Activated CD4-positive, alpha-beta T cell treated with anti-CD3 and anti-CD28 coated beads, Interleukin-2, amount 50 U/mL, for 4 hours (primary cell): ENCODE measurements around the gene LIAS.
"Not testable (repeated sequence)": the region's sequence is repeated elsewhere in the genome, so short reads cannot be mapped to it uniquely, and the experiment has no call there.

ENCODE experiments used
- DNase-seq, 2 experiments: peaks; one replicate each; pipeline ENCODE4 v3.0.0-alpha.2; 2020

LIAS gene

GRCh38 chr4:39502019-39502663, 43.3 kb downstream of the LIAS start:
- DNase-seq, result no peak

- not testable (repeated sequence) for DNase-seq
Observed at GRCh38 chr4:39502664-39503035, 43.8 kb downstream of the LIAS start.

- no peak for DNase-seq
Observed at GRCh38 chr4:39504538-39504937, 45.7 kb downstream of the LIAS start.

- DNase-seq, result no peak
Observed at GRCh38 chr4:39505581-39505980, 46.7 kb downstream of the LIAS start.

DNA sequence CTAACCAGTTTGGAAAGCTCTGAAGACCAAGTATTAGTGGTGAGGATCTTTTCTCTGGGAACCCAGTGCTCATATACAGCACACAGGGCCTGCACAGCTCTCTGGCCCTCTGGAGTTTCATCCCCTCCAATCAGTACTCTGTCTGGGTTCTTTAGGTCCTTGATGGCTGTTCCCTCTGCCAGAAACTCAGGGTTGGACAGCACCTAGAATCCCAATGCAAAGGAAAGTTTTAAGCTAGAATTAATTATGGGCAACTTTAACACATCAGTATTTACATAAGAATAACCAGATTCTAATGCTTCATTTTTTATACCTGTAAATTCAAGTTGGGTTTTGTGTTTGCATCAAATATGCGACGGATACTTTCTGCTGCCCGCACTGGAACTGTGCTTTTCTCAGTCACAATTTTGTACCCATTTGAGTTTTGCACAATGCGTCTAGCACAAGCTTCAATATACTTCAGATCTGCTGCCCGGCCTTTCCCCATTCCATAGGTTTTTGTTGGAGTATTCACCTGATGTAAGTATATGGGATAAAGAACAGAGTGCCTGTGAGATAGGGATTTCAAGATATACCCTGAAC, 51.6 kb downstream of the LIAS start:
- DNase-seq, result no peak

- DNase-seq, result not testable (repeated sequence)
Observed at GRCh38 chr4:39514266-39514665, 55.4 kb downstream of the LIAS start.

DNA sequence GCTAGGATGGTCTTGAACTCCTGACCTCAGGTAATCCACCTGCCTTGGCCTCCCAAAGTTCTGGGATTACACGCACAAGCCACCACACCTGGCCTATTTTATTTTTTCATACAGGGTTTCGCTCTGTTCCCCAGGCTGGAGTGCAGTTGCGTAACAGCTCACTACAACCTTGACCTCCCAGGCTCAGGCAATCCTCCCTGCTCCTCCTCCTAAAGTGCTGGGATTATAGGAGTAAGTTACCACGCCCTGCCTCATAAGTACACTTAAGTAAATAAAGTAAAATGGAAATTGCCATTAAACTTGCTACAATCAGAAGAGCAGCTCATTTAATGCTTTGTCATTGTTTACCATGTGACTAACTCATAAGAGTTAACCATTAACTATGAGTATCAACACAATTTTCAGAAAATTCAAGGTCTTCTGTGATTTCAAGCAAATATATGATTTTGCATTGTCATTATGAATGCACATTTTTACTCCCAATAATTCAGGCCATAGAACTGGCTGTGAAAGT, 56.1 kb downstream of the LIAS start:
- no peak for DNase-seq

DNA sequence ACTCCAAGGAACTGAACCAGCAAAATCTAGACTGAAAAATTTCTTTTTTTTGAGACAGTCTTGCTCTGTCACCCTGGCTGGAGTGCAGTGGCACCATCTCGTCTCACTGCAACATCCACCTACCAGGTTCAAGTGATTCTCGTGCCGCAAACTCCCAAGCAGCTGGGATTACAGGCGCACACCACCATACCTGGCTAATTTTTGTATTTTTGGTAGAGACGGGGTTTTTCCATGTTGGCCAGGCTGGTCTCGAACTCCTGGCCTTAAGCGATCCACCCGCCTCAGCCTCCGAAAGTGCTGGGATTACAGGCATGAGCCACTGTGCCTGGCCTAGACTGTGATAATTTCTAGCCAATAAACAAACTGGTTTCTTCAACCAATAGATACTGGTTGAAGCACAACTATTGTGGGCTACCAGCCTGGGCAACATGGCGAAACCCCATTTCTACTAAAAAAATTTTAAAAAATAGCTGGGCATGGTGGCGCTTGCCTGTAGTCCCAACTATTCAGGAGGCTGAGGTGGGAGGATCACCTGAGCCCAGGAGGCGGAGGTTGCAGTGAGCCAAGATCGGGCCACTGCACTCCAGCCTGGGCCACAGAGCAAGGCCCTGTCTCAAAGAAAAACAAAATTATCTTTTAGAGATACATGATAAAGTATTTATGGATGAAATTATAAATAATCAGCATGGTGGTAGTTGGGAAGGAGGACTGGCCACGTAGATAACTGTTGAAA, 57.0 kb downstream of the LIAS start:
- not testable (repeated sequence) for DNase-seq

DNA sequence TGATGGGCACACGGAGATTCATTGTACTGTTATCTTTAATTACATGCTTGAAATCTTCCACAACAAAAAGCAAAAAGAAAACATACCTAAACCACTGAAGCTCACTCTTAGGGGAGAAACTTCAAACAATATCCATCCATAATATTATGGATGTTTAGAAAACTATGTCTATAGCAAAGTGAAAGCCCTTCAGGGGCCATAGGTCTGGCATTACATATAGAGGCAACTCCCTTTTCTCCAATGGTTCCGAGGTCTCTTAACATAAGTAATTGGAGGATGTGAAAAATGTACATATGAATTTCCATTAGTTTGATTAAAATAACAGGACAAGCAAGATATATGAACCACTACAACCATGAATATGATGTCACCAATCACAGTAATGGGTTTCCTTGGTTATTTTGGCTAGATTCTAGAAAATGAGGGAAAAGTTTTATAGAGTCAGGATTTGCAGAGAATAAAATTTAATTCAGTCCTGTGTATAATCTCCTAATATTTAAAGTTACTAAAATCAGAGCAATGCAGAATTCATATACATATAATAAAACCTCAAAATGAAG, 57.6 kb downstream of the LIAS start:
- DNase-seq, result no peak

- DNase-seq, result no peak
Observed at GRCh38 chr4:39518484-39518883, 59.6 kb downstream of the LIAS start.

- no peak for DNase-seq
Observed at GRCh38 chr4:39521253-39521919, 62.5 kb downstream of the LIAS start.

- DNase-seq, result no peak
Observed at GRCh38 chr4:39522068-39522467, 63.2 kb downstream of the LIAS start.

DNA sequence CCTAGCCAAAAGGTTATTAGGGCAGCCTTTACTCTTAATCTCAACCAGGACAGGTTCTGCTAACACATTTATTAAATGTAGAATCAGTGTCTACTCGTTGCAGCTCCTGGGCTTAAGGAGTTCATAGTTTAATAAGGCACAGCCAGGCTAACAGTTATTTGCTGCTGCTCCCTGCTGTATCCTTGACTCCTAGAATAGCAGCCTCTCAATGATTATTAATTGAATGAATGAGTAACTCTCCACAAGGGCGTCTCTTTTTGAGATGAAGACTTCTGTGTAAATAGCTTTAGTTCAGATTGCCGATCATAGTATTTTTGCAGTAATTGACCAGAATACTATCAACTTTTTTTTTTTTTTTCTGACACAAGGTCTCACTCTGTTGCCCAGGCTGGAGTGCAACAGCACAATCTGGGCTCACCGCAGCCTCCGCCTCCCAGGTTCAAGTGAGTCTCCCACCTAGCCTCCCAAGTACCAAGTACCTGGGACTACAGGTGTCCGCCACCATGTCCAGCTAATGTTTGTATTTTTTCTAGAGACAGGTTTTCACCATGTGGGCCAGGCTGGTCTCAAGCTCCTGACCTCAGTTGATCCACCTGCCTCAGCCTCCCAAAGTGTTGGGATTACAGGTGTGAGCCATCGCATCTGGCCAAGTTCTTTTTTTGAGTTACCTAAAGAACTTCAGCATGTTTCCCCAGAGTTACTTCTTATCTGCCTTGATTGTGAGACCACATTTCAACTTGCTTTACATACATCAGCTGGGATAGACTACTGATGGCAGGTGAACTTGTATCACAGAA, 65.5 kb downstream of the LIAS start:
- DNase-seq, result no peak

DNA sequence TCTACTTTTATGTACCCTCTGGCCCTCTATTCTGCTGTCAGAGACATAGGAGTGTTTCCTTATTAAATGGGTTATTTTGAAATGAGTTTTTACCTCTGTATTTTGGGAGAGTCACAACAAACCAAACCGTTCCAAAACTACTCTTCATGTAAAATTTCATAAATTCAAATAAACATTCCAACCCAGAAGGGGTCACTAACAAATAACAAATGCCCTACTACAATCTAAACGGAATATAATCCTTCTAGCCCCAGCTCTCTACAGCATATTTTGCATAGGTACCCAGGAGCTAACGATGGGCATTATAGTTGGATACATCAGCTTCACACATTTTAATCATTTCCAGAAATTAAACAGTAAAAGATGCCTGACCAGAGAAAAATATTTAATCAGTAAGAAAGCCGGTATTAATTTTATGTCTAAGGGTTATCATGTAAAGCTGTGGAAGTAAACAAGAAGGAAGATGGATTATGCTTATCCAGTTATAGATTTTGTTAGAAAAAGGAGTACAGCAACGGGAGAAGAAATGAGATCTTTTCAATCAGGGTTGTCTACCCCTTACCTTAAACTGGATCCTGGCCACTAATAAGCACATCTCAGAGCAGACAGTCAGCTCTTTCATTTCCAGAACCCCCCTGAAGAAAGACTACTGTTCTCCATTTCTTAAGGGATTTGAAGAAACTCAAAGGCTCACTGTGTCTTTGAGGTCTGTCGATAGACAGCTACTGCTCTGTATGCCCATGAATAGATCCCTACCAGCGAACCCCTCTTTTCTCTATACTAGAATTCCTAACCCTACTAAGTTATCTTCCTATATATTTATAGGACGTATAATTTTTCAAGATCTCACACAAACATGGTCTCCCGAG, 67.2 kb downstream of the LIAS start:
- no peak for DNase-seq

DNA sequence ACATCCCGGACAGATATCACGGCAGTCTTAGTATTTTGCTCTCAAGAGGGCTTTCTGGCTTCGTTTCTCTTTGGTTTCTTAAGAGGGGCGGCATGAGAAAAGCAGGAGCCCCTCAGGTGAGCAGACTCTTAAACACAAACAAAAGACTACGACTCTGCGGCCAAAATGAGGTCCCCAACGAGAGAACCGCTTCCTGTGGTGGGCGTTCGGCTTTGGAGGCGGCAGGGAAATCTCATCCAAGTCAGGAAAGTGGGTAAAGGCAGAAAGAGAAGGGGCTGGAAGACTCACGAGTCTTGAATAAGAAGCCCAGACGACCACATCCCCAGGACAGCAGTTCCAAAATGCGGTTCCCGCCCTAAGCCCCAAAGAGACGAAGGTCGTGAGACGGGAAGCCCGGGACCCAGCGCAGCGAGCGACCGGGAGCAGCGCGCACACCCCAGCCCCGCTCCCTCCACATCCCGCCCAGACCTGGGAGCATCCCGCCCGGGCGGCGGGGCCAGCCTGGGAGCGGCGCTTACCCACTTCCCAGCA, 68.0 kb downstream of the LIAS start:
- no peak for DNase-seq

DNA sequence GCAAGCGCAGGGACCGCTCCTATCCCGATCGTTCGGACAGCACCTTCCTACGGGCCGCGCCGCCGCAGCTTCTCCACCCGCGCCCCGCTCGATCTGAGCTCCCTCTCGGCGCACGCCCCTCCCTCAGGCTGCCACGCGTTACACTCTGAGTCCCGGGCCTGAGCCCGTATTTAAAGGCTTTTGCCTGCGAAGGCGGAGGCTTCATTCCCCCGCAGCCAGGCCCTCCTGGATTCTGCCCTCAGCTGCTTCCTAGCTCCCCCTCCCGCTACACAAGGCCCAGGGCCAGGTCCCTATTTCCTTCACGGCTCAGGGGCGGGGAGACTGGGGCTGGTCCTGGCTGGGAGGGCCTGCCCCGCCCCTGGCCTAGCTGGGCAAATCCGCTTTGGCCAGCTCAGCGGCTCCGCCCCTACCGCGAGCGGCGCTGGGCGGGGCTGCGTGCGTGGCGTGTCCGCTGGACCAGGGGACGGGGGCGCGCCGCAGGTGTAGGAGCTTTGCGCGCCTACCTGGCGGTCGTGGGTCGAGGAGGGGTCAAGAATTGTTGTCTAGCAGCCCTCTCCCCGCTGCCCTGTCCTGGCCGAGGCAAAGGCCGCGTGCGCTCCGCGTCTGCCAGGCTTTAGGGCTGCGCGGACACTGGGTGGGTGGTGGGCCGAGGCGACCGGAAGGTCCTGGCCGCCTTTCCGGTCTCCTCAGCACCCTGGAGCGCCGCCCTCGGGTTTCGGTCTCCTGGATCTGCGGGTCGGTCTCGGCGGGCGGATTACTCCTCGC, 68.6 kb downstream of the LIAS start, which contains the start of gene UGDH:
UGDH (minus strand) TSS at position 144 of the 765 bp plus-strand sequence. CDS start 5,927 bp downstream, outside the sequence.
- peak; percentile 84 to 87 for DNase-seq

- DNase-seq, result no peak
Observed at GRCh38 chr4:39528061-39528465, 69.2 kb downstream of the LIAS start.
